ENCODE results near the gene NTSR1.

The NTSR1 gene

DNA sequence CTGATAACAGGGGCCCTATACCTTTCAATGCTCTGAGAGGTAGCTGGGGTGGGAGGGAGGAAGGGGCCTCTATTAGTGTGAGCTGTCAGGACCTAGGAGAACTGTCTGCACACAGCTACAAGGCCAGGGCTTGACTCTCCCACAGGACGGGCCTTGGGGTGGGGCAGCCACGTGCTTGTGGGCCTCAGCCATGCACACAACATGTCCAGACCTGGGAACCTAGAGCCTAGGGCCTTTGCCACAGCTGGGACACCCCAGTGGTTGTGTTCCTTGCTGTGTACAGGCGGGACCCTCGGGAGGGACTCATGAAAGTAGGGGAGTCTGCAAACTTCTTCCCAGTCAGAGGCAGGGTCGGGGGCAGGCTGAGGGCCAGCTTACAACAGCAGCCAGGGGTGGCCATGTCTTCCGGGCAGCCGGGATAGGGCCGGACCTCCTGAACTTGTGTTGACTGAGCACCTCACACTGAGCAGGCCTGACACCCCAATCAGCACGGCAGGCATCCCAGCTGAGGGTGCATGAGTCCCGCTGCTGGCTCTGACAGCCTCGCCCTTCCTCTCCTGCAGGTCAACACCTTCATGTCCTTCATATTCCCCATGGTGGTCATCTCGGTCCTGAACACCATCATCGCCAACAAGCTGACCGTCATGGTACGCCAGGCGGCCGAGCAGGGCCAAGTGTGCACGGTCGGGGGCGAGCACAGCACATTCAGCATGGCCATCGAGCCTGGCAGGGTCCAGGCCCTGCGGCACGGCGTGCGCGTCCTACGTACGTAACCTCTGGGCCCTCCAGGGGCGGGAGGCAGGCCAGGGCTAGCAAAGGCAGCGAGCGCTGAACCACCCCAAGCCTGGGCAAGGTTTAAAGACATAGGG is 45.7 kb downstream of the NTSR1 start:
- DNase-seq (ENCODE audit: low spot score) = no peak
- in situ Hi-C loops (cut with MboI; ENCODE audit: low sequenced_read_pairs, unreplicated experiment) = no loop called here
- TF ChIP-seq, protein P1, sequence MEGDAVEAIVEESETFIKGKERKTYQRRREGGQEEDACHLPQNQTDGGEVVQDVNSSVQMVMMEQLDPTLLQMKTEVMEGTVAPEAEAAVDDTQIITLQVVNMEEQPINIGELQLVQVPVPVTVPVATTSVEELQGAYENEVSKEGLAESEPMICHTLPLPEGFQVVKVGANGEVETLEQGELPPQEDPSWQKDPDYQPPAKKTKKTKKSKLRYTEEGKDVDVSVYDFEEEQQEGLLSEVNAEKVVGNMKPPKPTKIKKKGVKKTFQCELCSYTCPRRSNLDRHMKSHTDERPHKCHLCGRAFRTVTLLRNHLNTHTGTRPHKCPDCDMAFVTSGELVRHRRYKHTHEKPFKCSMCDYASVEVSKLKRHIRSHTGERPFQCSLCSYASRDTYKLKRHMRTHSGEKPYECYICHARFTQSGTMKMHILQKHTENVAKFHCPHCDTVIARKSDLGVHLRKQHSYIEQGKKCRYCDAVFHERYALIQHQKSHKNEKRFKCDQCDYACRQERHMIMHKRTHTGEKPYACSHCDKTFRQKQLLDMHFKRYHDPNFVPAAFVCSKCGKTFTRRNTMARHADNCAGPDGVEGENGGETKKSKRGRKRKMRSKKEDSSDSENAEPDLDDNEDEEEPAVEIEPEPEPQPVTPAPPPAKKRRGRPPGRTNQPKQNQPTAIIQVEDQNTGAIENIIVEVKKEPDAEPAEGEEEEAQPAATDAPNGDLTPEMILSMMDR (IDR thresholded peaks at IDR 0.05; ENCODE audit: borderline replicate concordance, control extremely low read depth, extremely low read depth, insufficient read depth, missing control alignments) = no peak

DNA sequence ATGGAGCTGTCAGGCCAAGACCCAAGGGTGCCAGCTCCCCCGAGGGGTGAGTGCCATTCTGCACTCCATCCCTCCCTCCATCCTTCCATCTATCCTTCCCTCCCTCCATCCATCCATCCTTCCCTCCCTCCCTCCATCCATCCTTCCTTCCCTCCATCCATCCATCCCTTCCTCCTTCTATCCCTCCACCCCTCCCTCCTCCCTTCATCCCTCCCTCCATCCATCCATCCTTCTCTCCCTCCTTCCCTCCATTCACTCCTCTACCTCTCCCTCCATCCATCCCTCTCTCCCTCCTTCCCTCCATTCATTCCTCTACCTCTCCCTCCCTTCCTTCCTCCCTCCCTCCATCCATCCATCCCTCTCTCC is 46.3 kb downstream of the NTSR1 start:
- in situ Hi-C loops (cut with MboI; ENCODE audit: low sequenced_read_pairs, unreplicated experiment) = no loop called here
- TF ChIP-seq, protein P1 (IDR thresholded peaks at IDR 0.05; ENCODE audit: borderline replicate concordance, control extremely low read depth, extremely low read depth, insufficient read depth, missing control alignments) = no peak
- DNase-seq (ENCODE audit: low spot score) = no peak

DNA sequence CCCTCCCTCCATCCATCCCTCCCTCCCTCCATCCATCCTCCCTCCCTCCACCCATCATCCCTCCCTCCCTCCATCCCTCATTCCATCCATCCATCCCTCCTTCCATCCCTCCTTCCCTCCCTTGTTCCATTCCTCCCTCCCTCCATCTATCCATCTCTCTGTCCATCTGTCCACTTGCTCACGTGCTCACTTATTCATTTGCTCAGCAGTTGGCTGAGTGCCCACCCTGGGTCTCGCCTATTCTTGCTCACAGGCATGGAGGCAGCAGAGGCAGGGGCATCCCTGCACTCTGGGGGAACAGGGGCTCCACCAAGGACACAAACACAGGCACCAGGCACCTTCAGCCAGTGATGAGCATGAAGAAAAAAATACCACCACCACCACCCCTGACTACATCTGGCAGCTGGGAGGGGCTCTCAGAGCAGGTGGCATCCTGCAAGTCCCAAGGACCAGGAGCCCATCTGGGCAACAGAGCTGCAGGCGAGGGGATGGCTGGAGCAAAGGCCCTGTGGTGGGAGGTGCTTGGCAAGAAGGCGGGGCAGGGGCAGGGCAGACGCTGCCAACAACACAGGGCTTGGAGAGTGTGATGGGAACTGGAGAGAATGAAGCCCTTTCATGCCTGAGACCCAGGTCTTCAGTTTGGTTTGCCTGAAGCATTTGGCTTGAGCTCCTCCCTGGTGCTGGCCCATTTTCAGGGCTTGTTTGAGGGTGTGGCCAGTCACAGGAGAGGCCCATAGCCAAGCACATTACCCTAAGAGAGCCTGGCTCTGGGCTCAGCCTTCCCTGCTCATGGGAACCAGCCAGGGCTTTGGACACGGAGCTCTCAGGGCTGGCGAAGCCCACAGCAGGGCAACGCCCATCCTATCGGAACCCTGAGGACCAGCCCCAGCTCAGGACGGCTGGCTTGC is 47.4 kb downstream of the NTSR1 start:
- DNase-seq (ENCODE audit: low spot score) = no peak
- TF ChIP-seq, protein P1 (IDR thresholded peaks at IDR 0.05; ENCODE audit: borderline replicate concordance, control extremely low read depth, extremely low read depth, insufficient read depth, missing control alignments) = no peak
- in situ Hi-C loops (cut with MboI; ENCODE audit: low sequenced_read_pairs, unreplicated experiment) = no loop called here

DNA sequence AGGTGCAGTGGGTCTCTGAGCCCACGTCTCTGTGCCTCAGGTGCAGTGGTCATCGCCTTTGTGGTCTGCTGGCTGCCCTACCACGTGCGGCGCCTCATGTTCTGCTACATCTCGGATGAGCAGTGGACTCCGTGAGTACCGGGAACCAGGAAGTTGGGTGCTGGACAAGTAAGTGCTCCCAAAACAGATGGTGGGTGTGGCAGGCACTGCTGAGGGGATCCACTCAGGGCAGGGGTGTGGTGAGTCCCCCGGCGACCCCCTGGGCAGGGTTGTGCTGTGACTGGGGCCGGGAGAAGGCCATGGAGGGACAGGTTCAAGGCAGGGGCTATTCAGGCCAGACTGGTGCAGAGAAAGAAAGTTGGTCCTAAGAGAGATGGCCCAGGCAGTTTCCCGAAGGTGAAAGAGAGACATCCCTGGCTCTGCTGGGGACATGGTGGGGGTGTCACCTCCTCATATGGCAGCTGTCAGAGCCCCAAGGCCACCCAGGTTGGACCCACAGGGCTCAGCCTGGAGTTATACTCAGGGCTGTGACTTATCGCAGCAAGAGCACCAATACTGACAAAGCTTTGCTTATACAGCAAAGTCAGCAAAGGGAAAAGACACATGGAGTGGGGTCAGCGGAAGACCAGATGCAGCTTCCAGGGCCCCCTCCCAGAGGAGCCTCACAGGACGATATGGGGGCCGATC is 49.7 kb downstream of the NTSR1 start:
- TF ChIP-seq, protein P1 (IDR thresholded peaks at IDR 0.05; ENCODE audit: borderline replicate concordance, control extremely low read depth, extremely low read depth, insufficient read depth, missing control alignments) = no peak
- in situ Hi-C loops (cut with MboI; ENCODE audit: low sequenced_read_pairs, unreplicated experiment) = no loop called here
- DNase-seq (ENCODE audit: low spot score) = no peak

DNA sequence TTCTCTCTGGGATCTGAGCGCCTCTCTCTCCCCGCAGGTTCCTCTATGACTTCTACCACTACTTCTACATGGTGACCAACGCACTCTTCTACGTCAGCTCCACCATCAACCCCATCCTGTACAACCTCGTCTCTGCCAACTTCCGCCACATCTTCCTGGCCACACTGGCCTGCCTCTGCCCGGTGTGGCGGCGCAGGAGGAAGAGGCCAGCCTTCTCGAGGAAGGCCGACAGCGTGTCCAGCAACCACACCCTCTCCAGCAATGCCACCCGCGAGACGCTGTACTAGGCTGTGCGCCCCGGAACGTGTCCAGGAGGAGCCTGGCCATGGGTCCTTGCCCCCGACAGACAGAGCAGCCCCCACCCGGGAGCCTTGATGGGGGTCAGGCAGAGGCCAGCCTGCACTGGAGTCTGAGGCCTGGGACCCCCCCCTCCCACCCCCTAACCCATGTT is 51.4 kb downstream of the NTSR1 start:
- DNase-seq (ENCODE audit: low spot score) = no peak
- in situ Hi-C loops (cut with MboI; ENCODE audit: low sequenced_read_pairs, unreplicated experiment) = no loop called here
- TF ChIP-seq, protein P1 (IDR thresholded peaks at IDR 0.05; ENCODE audit: borderline replicate concordance, control extremely low read depth, extremely low read depth, insufficient read depth, missing control alignments) = no peak

DNA sequence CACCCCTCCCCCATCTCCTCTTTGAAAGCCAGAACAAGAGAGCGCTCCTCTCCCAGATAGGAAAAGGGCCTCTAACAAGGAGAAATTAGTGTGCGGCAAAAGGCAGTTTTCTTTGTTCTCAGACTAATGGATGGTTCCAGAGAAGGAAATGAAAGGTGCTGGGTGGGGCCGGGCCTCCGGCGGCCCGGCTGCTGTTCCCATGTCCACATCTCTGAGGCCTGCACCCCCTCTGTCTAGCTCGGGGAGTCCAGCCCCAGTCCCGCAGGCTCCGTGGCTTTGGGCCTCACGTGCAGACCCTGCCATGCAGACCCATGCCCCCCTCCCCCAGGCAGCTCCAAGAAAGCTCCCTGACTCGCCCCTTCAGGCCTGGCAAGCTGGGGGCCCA is 51.8 kb downstream of the NTSR1 start:
- in situ Hi-C loops (cut with MboI; ENCODE audit: low sequenced_read_pairs, unreplicated experiment) = no loop called here

More for the DNA sequence above, 51.8 kb downstream of the NTSR1 start:
- no peak for DNase-seq (ENCODE audit: low spot score)
- TF ChIP-seq, protein P1 (IDR thresholded peaks at IDR 0.05; ENCODE audit: borderline replicate concordance, control extremely low read depth, extremely low read depth, insufficient read depth, missing control alignments) = no peak

Measured in GM13976 (cell line).